ENCODE results near the gene KLHL36. TPM values are rescaled to one million over a fixed set of nuclear protein-coding genes. Genes with fewer than 3 reads are reported as not detected.

Gene KLHL36
- total RNA-seq, 1 experiment from 2014 or later = 79.0 TPM

DNA sequence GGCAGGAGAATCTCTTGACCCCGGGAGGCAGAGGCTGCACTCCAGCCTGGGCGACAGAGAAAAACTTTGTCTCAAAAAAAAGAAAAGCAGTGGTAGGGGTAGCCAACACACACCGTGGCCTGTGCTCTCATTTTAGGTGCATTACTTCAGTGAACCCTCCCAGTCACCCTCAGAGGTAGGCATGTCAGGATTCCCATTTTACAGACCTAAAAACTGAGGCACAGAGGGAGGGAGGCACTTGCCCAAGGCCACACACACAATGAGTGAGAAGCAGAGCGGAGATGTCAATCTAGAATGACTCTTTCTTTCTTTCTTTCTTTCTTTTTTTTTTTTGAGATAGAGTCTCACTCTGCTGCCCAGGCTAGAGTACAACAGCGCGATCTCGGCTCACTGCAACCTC, 35.6 kb upstream of the KLHL36 start:
- Histone ChIP-seq H3K36me3 (ENCODE audit: control insufficient read depth in 1 of 2, insufficient read depth in 2 of 2, low read length in 2 of 2) (peaks cover 0 to 36% of the 10 kb centered on the region in 2 experiments; a peak in 1 of 4 replicates), H3K79me2 (ENCODE audit: insufficient read depth, low read length) (peaks cover 98% of the 10 kb centered on the region), H3K9me3 (ENCODE audit: control insufficient read depth in 1 of 2, insufficient read depth in 1 of 2, low read depth in 1 of 2, low read length in 2 of 2) (no peaks in the 10 kb centered on the region), H4K20me1 (ENCODE audit: insufficient read depth) (no peaks in the 10 kb centered on the region; the same call in 1 of the 2 replicates), H3K9me2 (ENCODE audit: insufficient read depth) (no peaks in the 10 kb centered on the region), H3K4me3 (replicated peaks in 1 of 2; ENCODE audit: low read depth in 1 of 2, low read length in 2 of 2) (no peak overlapping the region), H3K27me3 (ENCODE audit: insufficient read depth, low read length) (no peaks in the 10 kb centered on the region), H2AFZ (ENCODE audit: low read depth, low read length, poor library complexity, severe bottlenecking) (no peak overlapping the region), H3K4me1 (ENCODE audit: control insufficient read depth in 1 of 2, insufficient read depth in 2 of 2, low read length in 2 of 2) (peaks cover 5 to 20% of the 10 kb centered on the region in 2 experiments; a peak in 2 of 4 replicates), H3K9ac (ENCODE audit: low read length) (no peak overlapping the region), H3K4me2 (ENCODE audit: low read length) (no peak overlapping the region), H3K27ac (ENCODE audit: low read depth, low read length) (no peak overlapping the region)
- ChIA-PET RAD21 (ENCODE audit: low non-redundant PET in 1 of 2, low total read pairs in 2 of 2, uncharacterized antibody in 2 of 2, unreplicated experiment in 2 of 2) (no interaction called here), CTCF (no interaction called here), POLR2A (no interaction called here)
- TF ChIP-seq RAD21 (IDR thresholded peaks at IDR 0.05; ENCODE audit: low read depth) = no peak
- no peak for TF ChIP-seq POLR2AphosphoS5 (IDR thresholded peaks at IDR 0.05; ENCODE audit: low read depth, low read length)
- TF ChIP-seq SRF (IDR thresholded peaks at IDR 0.05; ENCODE audit: low read depth) = no peak
- TF ChIP-seq ELF1 (IDR thresholded peaks at IDR 0.05; ENCODE audit: borderline replicate concordance, low read depth) = no peak
- DNase-seq (ENCODE audit: low read depth, low spot score) (no peak), ATAC-seq (no peak)
- no TSS peak for BruUV-seq (replicated peaks)
- intact Hi-C loops (cut with micrococcal nuclease) = no loop called here

DNA sequence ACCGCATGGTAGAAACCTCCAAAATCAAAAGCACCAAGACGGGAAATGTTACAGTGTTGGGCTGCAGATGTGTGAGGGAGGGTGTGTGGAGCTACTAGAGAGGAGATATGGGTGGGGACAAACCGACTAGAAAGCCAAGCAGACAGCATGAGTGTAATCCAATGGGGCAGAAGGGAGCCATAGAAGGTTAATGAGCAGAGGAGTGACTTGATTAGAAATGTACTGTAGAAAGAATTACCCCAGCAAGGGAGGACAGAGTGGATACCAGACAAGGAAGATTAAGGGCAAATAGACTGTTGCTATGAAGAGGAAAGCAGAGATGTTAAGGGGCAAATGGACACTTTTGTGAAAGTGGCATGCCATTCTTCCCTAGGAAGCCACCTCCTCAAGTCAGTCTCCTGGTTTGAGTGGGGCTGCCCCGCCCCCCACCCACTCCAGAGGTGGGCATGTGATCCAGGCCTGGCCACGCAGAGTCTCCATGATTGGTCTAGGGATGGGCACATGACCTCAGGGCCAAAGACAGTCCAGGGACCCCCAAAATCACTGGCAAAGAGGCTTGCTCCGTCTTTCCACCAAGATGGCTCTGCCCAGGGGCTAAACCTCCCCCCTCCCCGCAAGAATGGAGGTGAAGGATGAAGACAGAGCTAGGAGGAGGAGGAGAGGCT, 34.8 kb upstream of the KLHL36 start:
- ChIA-PET CTCF (interaction anchor here (1.2 kb wide), 1 partner anchor 107 kb away, joined by 3 read pairs; no protein-coding TSS in a partner anchor), POLR2A (interaction anchor here (1.3 kb wide), 1 partner anchor 9 kb away, joined by 3 read pairs; no protein-coding TSS in a partner anchor), RAD21 (ENCODE audit: low non-redundant PET in 1 of 2, low total read pairs in 2 of 2, uncharacterized antibody in 2 of 2, unreplicated experiment in 2 of 2) (interaction anchor here in 1 of 2 experiments (0.6 kb wide), 1 partner anchor 49 kb away, joined by 3 read pairs; no protein-coding TSS in a partner anchor)
- Histone ChIP-seq H3K9me2 (ENCODE audit: insufficient read depth) (no peaks in the 10 kb centered on the region), H3K4me3 (replicated peaks in 1 of 2; ENCODE audit: low read depth in 1 of 2, low read length in 2 of 2) (no peak overlapping the region), H3K27me3 (ENCODE audit: insufficient read depth, low read length) (no peaks in the 10 kb centered on the region), H3K4me2 (ENCODE audit: low read length) (no peak overlapping the region), H3K9me3 (ENCODE audit: control insufficient read depth in 1 of 2, insufficient read depth in 1 of 2, low read depth in 1 of 2, low read length in 2 of 2) (no peaks in the 10 kb centered on the region), H2AFZ (ENCODE audit: low read depth, low read length, poor library complexity, severe bottlenecking) (no peak overlapping the region), H3K27ac (ENCODE audit: low read depth, low read length) (no peak overlapping the region), H3K36me3 (ENCODE audit: control insufficient read depth in 1 of 2, insufficient read depth in 2 of 2, low read length in 2 of 2) (peaks cover 0 to 36% of the 10 kb centered on the region in 2 experiments; a peak in 1 of 4 replicates), H3K4me1 (ENCODE audit: control insufficient read depth in 1 of 2, insufficient read depth in 2 of 2, low read length in 2 of 2) (peaks cover 5 to 24% of the 10 kb centered on the region in 2 experiments; a peak in 3 of 4 replicates), H3K79me2 (ENCODE audit: insufficient read depth, low read length) (peaks cover 90% of the 10 kb centered on the region), H4K20me1 (ENCODE audit: insufficient read depth) (no peaks in the 10 kb centered on the region; the same call in 1 of the 2 replicates), H3K9ac (ENCODE audit: low read length) (no peak overlapping the region)
- ATAC-seq = no peak
- no peak for DNase-seq (ENCODE audit: low read depth, low spot score)
- intact Hi-C loops (cut with micrococcal nuclease) = no loop called here
- no TSS peak for BruUV-seq (replicated peaks)
- TF ChIP-seq SIN3A (IDR thresholded peaks at IDR 0.05; ENCODE audit: low read depth) (no peak), POLR2AphosphoS5 (IDR thresholded peaks at IDR 0.05; ENCODE audit: low read depth, low read length) (no peak), SP1 (IDR thresholded peaks at IDR 0.05; ENCODE audit: low read depth) (no peak), POLR2A (IDR thresholded peaks at IDR 0.05; ENCODE audit: borderline replicate concordance, extremely low read depth, insufficient read depth, insufficient read length) (no peak), EZH2phosphoT487 (IDR thresholded peaks at IDR 0.05; ENCODE audit: borderline replicate concordance) (no peak), YY1 (IDR thresholded peaks at IDR 0.05; ENCODE audit: extremely low read depth, insufficient replicate concordance, low read depth, low read length) (no peak), JUND (IDR thresholded peaks at IDR 0.05) (no peak)
- TF ChIP-seq, protein P1, sequence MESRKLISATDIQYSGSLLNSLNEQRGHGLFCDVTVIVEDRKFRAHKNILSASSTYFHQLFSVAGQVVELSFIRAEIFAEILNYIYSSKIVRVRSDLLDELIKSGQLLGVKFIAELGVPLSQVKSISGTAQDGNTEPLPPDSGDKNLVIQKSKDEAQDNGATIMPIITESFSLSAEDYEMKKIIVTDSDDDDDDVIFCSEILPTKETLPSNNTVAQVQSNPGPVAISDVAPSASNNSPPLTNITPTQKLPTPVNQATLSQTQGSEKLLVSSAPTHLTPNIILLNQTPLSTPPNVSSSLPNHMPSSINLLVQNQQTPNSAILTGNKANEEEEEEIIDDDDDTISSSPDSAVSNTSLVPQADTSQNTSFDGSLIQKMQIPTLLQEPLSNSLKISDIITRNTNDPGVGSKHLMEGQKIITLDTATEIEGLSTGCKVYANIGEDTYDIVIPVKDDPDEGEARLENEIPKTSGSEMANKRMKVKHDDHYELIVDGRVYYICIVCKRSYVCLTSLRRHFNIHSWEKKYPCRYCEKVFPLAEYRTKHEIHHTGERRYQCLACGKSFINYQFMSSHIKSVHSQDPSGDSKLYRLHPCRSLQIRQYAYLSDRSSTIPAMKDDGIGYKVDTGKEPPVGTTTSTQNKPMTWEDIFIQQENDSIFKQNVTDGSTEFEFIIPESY (IDR thresholded peaks at IDR 0.05; ENCODE audit: extremely low read depth, insufficient replicate concordance, low read length) = no peak
- TF ChIP-seq, protein P2, sequence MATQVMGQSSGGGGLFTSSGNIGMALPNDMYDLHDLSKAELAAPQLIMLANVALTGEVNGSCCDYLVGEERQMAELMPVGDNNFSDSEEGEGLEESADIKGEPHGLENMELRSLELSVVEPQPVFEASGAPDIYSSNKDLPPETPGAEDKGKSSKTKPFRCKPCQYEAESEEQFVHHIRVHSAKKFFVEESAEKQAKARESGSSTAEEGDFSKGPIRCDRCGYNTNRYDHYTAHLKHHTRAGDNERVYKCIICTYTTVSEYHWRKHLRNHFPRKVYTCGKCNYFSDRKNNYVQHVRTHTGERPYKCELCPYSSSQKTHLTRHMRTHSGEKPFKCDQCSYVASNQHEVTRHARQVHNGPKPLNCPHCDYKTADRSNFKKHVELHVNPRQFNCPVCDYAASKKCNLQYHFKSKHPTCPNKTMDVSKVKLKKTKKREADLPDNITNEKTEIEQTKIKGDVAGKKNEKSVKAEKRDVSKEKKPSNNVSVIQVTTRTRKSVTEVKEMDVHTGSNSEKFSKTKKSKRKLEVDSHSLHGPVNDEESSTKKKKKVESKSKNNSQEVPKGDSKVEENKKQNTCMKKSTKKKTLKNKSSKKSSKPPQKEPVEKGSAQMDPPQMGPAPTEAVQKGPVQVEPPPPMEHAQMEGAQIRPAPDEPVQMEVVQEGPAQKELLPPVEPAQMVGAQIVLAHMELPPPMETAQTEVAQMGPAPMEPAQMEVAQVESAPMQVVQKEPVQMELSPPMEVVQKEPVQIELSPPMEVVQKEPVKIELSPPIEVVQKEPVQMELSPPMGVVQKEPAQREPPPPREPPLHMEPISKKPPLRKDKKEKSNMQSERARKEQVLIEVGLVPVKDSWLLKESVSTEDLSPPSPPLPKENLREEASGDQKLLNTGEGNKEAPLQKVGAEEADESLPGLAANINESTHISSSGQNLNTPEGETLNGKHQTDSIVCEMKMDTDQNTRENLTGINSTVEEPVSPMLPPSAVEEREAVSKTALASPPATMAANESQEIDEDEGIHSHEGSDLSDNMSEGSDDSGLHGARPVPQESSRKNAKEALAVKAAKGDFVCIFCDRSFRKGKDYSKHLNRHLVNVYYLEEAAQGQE (IDR thresholded peaks at IDR 0.05; ENCODE audit: low read depth) = no peak
- TF ChIP-seq, protein P3, sequence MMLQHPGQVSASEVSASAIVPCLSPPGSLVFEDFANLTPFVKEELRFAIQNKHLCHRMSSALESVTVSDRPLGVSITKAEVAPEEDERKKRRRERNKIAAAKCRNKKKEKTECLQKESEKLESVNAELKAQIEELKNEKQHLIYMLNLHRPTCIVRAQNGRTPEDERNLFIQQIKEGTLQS (IDR thresholded peaks at IDR 0.05) = no peak
- TF ChIP-seq, protein P4, sequence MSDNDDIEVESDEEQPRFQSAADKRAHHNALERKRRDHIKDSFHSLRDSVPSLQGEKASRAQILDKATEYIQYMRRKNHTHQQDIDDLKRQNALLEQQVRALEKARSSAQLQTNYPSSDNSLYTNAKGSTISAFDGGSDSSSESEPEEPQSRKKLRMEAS (IDR thresholded peaks at IDR 0.05) = no peak
